Ovary (tissue), 10 donors: Measurements from ENCODE around the gene EPYC. TPM values are rescaled to one million over a fixed set of nuclear protein-coding genes. Genes with fewer than 3 reads are reported as not detected.

Experiments used
- DNase-seq, 5 donors: peaks; one replicate each; pipeline ENCODE4 v3.0.0-alpha.2; 2019 to 2020
- H3K27ac ChIP-seq, 2 donors: fragments of 200-600 bp; one replicate each; pipeline versions ENCODE4 v1.5.1 to v1.8.0; 2019 to 2022
- H3K27me3 ChIP-seq: fragments of 200-600 bp; one replicate; pipeline ENCODE4 v1.8.0; 2022
- H3K36me3 ChIP-seq: fragments of 200-600 bp; sonication (generic); one replicate; pipeline ENCODE4 v1.5.1; 2019
- H3K4me1 ChIP-seq: one replicate; pipeline ENCODE4 v1.8.1; 2013; ENCODE audit warnings: mild to moderate bottlenecking, moderate library complexity; ENCODE audit not compliant: insufficient read depth
- H3K4me3 ChIP-seq: fragments of 200-600 bp; sonication (generic); one replicate; pipeline ENCODE4 v1.5.1; 2017
- H3K9me3 ChIP-seq, 2 donors: fragments of 200-600 bp in 1 of 2; sonication (generic) in 1 of 2; one replicate each; pipeline versions ENCODE4 v1.5.1 to v1.8.1; 2013 to 2019; ENCODE audit warnings: mild to moderate bottlenecking in 1 of 2, moderate library complexity in 1 of 2
- CTCF ChIP-seq, 3 donors: fragments of 450-650 bp in 2 of 3; fragments of 200-600 bp in 1 of 3; IDR thresholded peaks; one replicate each; pipeline versions ENCODE4 v1.5.1 to v1.8.0; 2016 to 2022; ENCODE audit warnings: antibody characterized with exemption in 3 of 3, mild to moderate bottlenecking in 1 of 3
- EP300 ChIP-seq: sonication (generic); formaldehyde crosslinking; IDR thresholded peaks from one replicate; pipeline ENCODE4 v1.6.1; 2017; ENCODE audit warnings: antibody characterized with exemption
- POLR2A ChIP-seq: fragments of 450-650 bp; IDR thresholded peaks from one replicate; pipeline ENCODE4 v1.6.1; 2017; ENCODE audit warnings: antibody characterized with exemption, mild to moderate bottlenecking, moderate library complexity
- WGBS, 3 donors: extraction: QIAGEN DNeasy Blood & Tissue Kit in 1 of 3; methylation state at CpG; one replicate each; pipeline versions ENCODE4 v1.1.5 to v1.1.7; 2013 to 2017; 5-methylcytosine and 5-hydroxymethylcytosine counted together
- intact Hi-C, 4 donors: fragments of 100-400 bp; cut with DNase I; formaldehyde crosslinking; loops; one replicate each; pipeline versions ENCODE4 v1.11.0 to v1.15.1; 2022 to 2023
- long read RNA-seq, 3 donors: library from polyadenylated mRNA in 2 of 3; unstranded in 2 of 3; transcript quantifications; one replicate each; pipeline ENCODE4 v2.0.0 and lab custom pipeline, GENCODE V29; 2021 to 2026
- polyA plus RNA-seq, 2 donors: library from polyadenylated mRNA; stranded (reverse); fragments of 200-250 nt in 1 of 2; fragments of 350-450 nt in 1 of 2; fragmentation: Illumina TruSeq in 1 of 2; extraction: RNeasy Lipid Tissue Mini Kit (QIAGEN cat#74804) in 1 of 2; gene quantifications; one replicate each; pipeline ENCODE4 v1.2.3, GENCODE V29; 2013 to 2014
- total RNA-seq, 7 donors: library from RNA; depleted of rRNA in 2 of 7; stranded (reverse); fragments of >200 nt in 2 of 7; fragmentation: NEBNext Ultra II Directional in 3 of 7; extraction: Animal tissue kit (Norgen Biotek cat#: 25700) in 3 of 7; gene quantifications; one replicate each; pipeline versions ENCODE4 v1.1.0 to v1.2.4, GENCODE V29; 2016 to 2023
- donor health status: DM: no; HTN: no; CAD: no; lungs with moderate emphysema.
- donor health status: DM: no; HTN: no; CAD: no.
- donor health status: Bipolar disorder and iron deficiency.
- donor health status: DM: yes; HTN: yes; CAD: no.
- donor health status: DM: no; HTN: no; CAD: no.
- donor health status: DM: yes; HTN: yes; CAD: no.

EPYC gene
- total RNA-seq (under 1 TPM in 1 of 7 donors, not detected in 6; 0.24 TPM), polyA plus RNA-seq (under 1 TPM; 0.16 to 0.43 TPM)
- long read RNA-seq, donor 1 = 0 reads
- long read RNA-seq, donor 2 = 0 reads
- long read RNA-seq, donor 3, partial matches to known transcripts = 0 of 2 reads
- long read RNA-seq, donor 3, other reads (novel, unspliced or antisense) = 2 of 2 reads

DNA sequence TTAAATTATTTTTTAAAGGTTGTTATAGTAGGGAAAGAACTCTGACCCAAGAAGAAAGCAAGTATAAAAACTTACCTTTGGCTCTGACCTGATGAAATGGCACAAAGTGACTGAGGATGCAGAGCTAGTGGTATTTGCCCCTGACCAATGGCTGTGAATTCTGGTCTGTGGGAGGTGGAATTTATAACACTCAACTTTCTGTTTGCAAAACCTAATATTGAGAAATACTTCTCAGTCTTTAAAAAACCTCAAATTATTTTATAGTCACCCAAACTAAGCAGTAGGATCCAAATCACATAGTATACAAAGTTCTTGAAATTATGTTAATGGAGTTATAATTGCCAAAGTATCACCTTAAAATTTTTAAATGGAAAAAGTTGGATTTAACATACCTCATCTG, at the start of gene EPYC:
Gene EPYC, minus strand, starts transcription at position 101 of the 400 bp plus-strand sequence. CDS start 2,407 bp downstream, outside the sequence.
- Histone ChIP-seq H3K27me3 (no peaks in the 10 kb centered on the region), H3K4me3 (no peak within 1 kb of the TSS), H3K4me1 (no peaks in the 10 kb centered on the region), H3K36me3 (no peaks in the 10 kb centered on the region), H3K9me3 (no peaks in the 10 kb centered on the region), H3K27ac (no peak within 1 kb of the TSS)
- TF ChIP-seq EP300 = no peak
- TF ChIP-seq POLR2A = no peak
- no peak for TF ChIP-seq CTCF (IDR thresholded peaks at IDR 0.05)
- intact Hi-C loops = no loop called here
- DNase-seq = no peak

DNA sequence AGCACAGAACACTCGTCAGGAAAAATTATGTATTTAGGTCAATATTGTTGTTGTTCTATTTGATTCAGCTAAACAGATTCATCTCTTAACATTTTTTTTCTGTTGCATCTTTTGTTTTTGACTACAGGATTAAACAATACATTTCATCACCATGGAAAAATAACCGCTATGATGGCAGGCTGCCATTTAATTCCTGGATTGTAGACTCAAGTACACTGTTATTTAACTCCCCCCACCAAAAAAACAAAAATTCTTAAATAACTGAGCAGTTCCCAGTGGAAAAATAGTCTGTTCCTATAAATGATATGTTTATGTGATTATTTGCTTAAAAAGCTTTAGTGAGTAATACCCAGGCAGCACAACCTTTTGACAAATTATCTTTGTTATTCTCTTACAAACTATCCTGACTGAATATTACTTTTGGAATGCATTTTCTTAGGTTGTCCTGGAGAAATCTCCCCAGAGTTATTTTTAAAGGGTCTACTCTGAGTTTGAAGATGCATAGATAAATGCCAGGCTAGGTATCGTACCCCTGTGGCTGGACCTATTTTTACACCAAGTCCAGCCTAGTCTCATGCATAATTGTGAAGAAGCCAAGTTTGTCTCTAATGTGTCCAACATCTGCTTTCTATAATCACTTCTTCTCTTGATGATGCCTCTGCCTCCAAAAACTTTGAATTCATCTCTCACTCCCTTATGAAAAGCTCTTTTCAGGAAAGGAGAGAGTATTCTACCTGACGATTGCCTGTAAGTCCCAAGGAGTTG, 49.4 kb upstream of the EPYC start:
- H3K4me3 ChIP-seq = no peak overlapping the region
- H3K4me1 ChIP-seq = peaks cover 5% of the 10 kb centered on the region
- no peaks in the 10 kb centered on the region for H3K9me3 ChIP-seq
- peak overlapping the region in 1 of 2 donors; percentile 46 for H3K27ac ChIP-seq
- H3K27me3 ChIP-seq = no peaks in the 10 kb centered on the region
- TF ChIP-seq EP300 = no peak
- 15 to 19% (median 16%) methylated on average over 4 of the region's 4 CpGs for WGBS, 3 donors
- peak in 3 of 5 donors; percentile 17 to 77 (median 52) for DNase-seq
- H3K36me3 ChIP-seq = no peaks in the 10 kb centered on the region
- intact Hi-C loops = no loop called here

DNA sequence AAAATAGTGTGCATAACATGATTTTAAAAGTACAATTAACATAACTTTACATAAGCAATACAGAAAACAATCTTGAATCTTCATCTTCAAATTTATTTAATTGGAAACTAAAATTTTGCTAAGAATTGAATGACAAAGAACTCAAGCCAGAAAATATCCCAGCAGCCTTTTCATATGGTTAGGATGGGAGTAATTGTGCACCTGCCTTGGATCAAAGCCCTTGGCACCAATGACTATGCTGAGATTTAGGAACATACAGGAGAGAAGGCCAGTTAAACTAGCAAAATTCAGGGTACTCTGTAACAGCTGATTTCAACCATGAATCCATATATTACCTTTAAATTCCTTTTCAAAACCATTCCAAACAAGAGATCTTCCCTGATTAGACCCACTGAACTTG, 47.3 kb upstream of the EPYC start:
- no peak for DNase-seq
- intact Hi-C loops = no loop called here
- H3K9me3 ChIP-seq = no peaks in the 10 kb centered on the region
- TF ChIP-seq POLR2A = no peak
- no peak for TF ChIP-seq EP300
- TF ChIP-seq CTCF (IDR thresholded peaks at IDR 0.05) = no peak
- H3K27me3 ChIP-seq = no peaks in the 10 kb centered on the region
- no peaks in the 10 kb centered on the region for H3K36me3 ChIP-seq
- H3K4me3 ChIP-seq = no peak overlapping the region
- H3K27ac ChIP-seq = no peak overlapping the region
- peaks cover 5% of the 10 kb centered on the region for H3K4me1 ChIP-seq

DNA sequence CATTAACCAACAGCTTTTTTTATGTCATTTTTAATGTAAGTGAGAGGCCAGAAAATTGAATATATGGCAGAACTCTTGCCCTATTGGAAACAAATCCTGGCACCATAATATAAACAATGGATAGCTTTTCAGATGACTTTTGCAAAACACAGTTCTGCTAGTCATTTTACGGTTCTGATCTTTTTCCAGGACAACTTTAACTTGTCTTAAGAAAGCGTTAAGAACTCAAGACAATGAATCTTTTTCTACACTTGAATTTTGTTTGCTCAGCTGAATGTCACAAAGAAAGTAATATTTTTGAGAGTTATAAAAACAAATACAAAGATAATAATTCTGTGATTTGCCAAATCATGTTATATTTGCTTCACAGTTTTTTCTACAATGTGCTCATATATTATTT, 39.8 kb upstream of the EPYC start:
- no peaks in the 10 kb centered on the region for H3K9me3 ChIP-seq
- 74 to 88% (median 85%) methylated on average over 2 of the region's 2 CpGs for WGBS, 3 donors
- no peaks in the 10 kb centered on the region for H3K27me3 ChIP-seq
- no peaks in the 10 kb centered on the region for H3K4me1 ChIP-seq
- no peak for DNase-seq
- no peaks in the 10 kb centered on the region for H3K36me3 ChIP-seq
- H3K4me3 ChIP-seq = no peak overlapping the region
- intact Hi-C loops = no loop called here
- TF ChIP-seq EP300 = no peak
- TF ChIP-seq POLR2A = no peak
- no peak for TF ChIP-seq CTCF (IDR thresholded peaks at IDR 0.05)
- H3K27ac ChIP-seq = no peak overlapping the region

GRCh38 chr12:91043408-91043807, 38.6 kb upstream of the EPYC start:
- Histone ChIP-seq H3K27me3 (no peaks in the 10 kb centered on the region), H3K4me1 (no peaks in the 10 kb centered on the region), H3K36me3 (no peaks in the 10 kb centered on the region), H3K27ac (no peak overlapping the region), H3K4me3 (no peak overlapping the region), H3K9me3 (no peaks in the 10 kb centered on the region)
- no peak for DNase-seq
- TF ChIP-seq EP300 (no peak), POLR2A (no peak), CTCF (IDR thresholded peaks at IDR 0.05) (no peak)
- 72 to 79% (median 73%) methylated on average over 4 of the region's 4 CpGs for WGBS, 3 donors
- intact Hi-C loops = no loop called here
